ENCODE measurements around the gene LPAR2. TPM values are rescaled to one million over a fixed set of nuclear protein-coding genes. Genes with fewer than 3 reads are reported as not detected.

The LPAR2 gene
- total RNA-seq, 3 donors from 2014 or later, result 10.9 to 30.0 (median 17.1) TPM

- peaks cover 3% of the 10 kb centered on the region for H3K4me1 ChIP-seq (ENCODE audit: low read depth)
- no peaks in the 10 kb centered on the region for H3K9me3 ChIP-seq
- DNase-seq (peak in 1 of 3 donors; percentile 28), ATAC-seq (no peak)
- H3K36me3 ChIP-seq (ENCODE audit: low read depth), result no peaks in the 10 kb centered on the region
- TF ChIP-seq CTCF (IDR thresholded peaks at IDR 0.05), result no peak
- intact Hi-C loops (cut with DNase I, micrococcal nuclease), result no loop called here
- no peak overlapping the region for H3K4me3 ChIP-seq
These were observed 48.3 kb downstream of the LPAR2 start for GRCh38 chr19:19579533-19580361.

- no peak overlapping the region for H3K4me3 ChIP-seq
- peaks cover 3% of the 10 kb centered on the region for H3K4me1 ChIP-seq (ENCODE audit: low read depth)
- no peak for TF ChIP-seq CTCF (IDR thresholded peaks at IDR 0.05)
- H3K9me3 ChIP-seq, result no peaks in the 10 kb centered on the region
- intact Hi-C loops (cut with DNase I, micrococcal nuclease), result no loop called here
- ATAC-seq (no peak), DNase-seq (no peak)
- no peaks in the 10 kb centered on the region for H3K36me3 ChIP-seq (ENCODE audit: low read depth)
These were observed 49.8 kb downstream of the LPAR2 start for GRCh38 chr19:19578252-19578651.

GRCh38 chr19:19575411-19575810 is 52.6 kb downstream of the LPAR2 start:
- H3K4me1 ChIP-seq (ENCODE audit: low read depth), result no peaks in the 10 kb centered on the region
- ATAC-seq, result no peak

More at GRCh38 chr19:19575411-19575810, 52.6 kb downstream of the LPAR2 start:
- H3K36me3 ChIP-seq (ENCODE audit: low read depth), result no peaks in the 10 kb centered on the region
- no peak for DNase-seq
- no peaks in the 10 kb centered on the region for H3K9me3 ChIP-seq
- TF ChIP-seq CTCF (IDR thresholded peaks at IDR 0.05), result no peak
- H3K4me3 ChIP-seq, result no peak overlapping the region
- intact Hi-C loops (cut with DNase I, micrococcal nuclease), result no loop called here

Other genes starting within 250 kb of the LPAR2 start
- gene GATAD2A, start 222.5 kb downstream of the LPAR2 start, total RNA-seq, result 100 to 1,000 TPM in 2 of 3 donors, 10 to 100 TPM in 1; 89.3 to 117 (median 107) TPM
- 1 to 10 TPM; 1.8 to 2.5 (median 2.3) TPM for gene TSSK6, start 112.7 kb downstream of the LPAR2 start, total RNA-seq
- gene NDUFA13, start 112.0 kb downstream of the LPAR2 start, total RNA-seq, result 100 to 1,000 TPM; 347 to 437 (median 348) TPM
- 10 to 100 TPM in 2 of 3 donors, 1 to 10 TPM in 1; 6.0 to 12.6 (median 10.6) TPM for gene YJEFN3, start 99.3 kb downstream of the LPAR2 start, total RNA-seq
- under 1 TPM in 1 of 3 donors, not detected in 2; 0.09 TPM for gene CILP2, start 90.0 kb downstream of the LPAR2 start, total RNA-seq
- gene PBX4, start 9.5 kb downstream of the LPAR2 start, total RNA-seq, result 1 to 10 TPM; 2.8 to 6.2 (median 4.6) TPM
- 10 to 100 TPM; 18.1 to 35.5 (median 33.1) TPM for gene GMIP, start 15.4 kb upstream of the LPAR2 start, total RNA-seq
- 10 to 100 TPM; 56.1 to 71.9 (median 58.1) TPM for gene ATP13A1, start 35.5 kb upstream of the LPAR2 start, total RNA-seq
- 10 to 100 TPM; 11.4 to 15.6 (median 14.6) TPM for gene ZNF101, start 40.6 kb upstream of the LPAR2 start, total RNA-seq
- 1 to 10 TPM; 2.6 to 7.6 (median 2.8) TPM for gene ZNF14, start 104.9 kb upstream of the LPAR2 start, total RNA-seq
- gene ZNF506, start 193.5 kb upstream of the LPAR2 start, total RNA-seq, result 10 to 100 TPM; 18.4 to 31.7 (median 25.7) TPM
- 10 to 100 TPM in 1 of 3 donors, 1 to 10 TPM in 2; 7.8 to 11.9 (median 9.4) TPM for gene ZNF253, start 237.7 kb upstream of the LPAR2 start, total RNA-seq

Measured in mucosa of descending colon (tissue), 3 donors.